ENCODE data around the gene SESN1. TPM values are rescaled to one million over a fixed set of nuclear protein-coding genes. Genes with fewer than 3 reads are reported as not detected.

Gene SESN1
- total RNA-seq, 1 donor from 2014 or later = 27.3 TPM

DNA sequence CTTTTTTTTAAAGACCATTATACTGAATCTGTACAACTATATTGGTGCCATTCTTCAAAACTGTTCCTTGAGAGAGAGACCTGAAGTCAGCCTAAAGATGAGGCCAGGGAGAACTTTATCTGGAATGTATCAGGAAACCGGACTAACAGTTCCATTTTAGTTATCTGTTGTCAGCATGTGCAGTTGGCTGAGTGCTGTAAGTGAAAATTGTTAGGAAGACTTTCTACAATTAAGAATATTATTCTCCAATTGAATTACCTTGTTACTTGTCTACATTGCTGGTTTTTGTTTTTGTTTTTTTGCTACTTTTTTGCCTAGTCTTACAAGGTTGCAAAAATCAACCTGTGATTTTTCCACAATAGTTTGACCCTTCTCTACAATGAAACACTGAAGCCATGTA, 8.1 kb upstream of the SESN1 start:
- peaks cover 5% of the 10 kb centered on the region for H4K20me1 ChIP-seq (ENCODE audit: insufficient read depth, low read length)
- no peaks in the 10 kb centered on the region for H3K4me1 ChIP-seq (ENCODE audit: insufficient read depth, low read length)
- H2AFZ ChIP-seq (ENCODE audit: low read depth, low read length) = no peak overlapping the region
- H3K79me2 ChIP-seq (ENCODE audit: insufficient read depth, low read length) = peaks cover 43% of the 10 kb centered on the region
- no peak overlapping the region for H3K27ac ChIP-seq (ENCODE audit: low read depth, low read length)
- Mint-ChIP-seq H3K9me3 (ENCODE audit: unreplicated experiment) (no peaks in the 10 kb centered on the region), H3K27ac (ENCODE audit: unreplicated experiment) (no peak overlapping the region), H3K36me3 (ENCODE audit: low read depth, unreplicated experiment) (peaks cover 3% of the 10 kb centered on the region), H3K4me1 (ENCODE audit: low read depth, unreplicated experiment) (no peaks in the 10 kb centered on the region), H3K4me3 (ENCODE audit: unreplicated experiment) (no peak overlapping the region), H3K27me3 (ENCODE audit: low read depth, unreplicated experiment) (no peaks in the 10 kb centered on the region)
- no peaks in the 10 kb centered on the region for H3K36me3 ChIP-seq (ENCODE audit: insufficient read depth, low read length)
- TF ChIP-seq CTCF (IDR thresholded peaks at IDR 0.05; ENCODE audit: insufficient read depth, low read depth, low read length) (no peak), EZH2 (IDR thresholded peaks at IDR 0.05; ENCODE audit: insufficient read depth, low read length) (no peak)
- H3K4me2 ChIP-seq (ENCODE audit: low read length) = no peak overlapping the region
- H3K9me3 ChIP-seq (ENCODE audit: insufficient read depth, low read depth, low read length) = no peaks in the 10 kb centered on the region
- FAIRE-seq = no peak
- no peak overlapping the region for H3K9ac ChIP-seq (ENCODE audit: low read length)
- H3K27me3 ChIP-seq (ENCODE audit: insufficient read depth, low read length) = no peaks in the 10 kb centered on the region
- DNase-seq (ENCODE audit: low read depth) = no peak
- H3K4me3 ChIP-seq (ENCODE audit: insufficient read depth, low read depth, low read length) = no peak overlapping the region

DNA sequence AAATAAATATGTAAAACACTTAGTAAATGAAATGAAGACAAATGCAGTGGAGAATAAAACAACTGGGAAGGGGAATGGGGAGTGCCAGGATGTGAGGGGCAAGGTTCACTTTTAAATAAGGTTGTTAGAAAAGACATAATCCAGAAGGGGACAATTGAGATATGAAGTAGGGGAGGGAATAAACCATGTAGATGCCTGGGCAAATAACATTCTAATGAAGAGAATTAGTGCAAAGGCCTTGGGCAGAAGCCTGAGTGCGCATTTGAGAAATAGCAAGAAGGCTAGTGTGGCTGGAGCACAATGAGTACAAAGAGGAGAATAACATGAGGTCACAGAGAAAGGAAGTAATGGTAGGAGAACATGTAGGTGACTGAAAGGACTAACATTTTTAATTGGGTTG, 3.0 kb upstream of the SESN1 start:
- Mint-ChIP-seq H3K9me3 (ENCODE audit: unreplicated experiment) (no peaks in the 10 kb centered on the region), H3K4me1 (ENCODE audit: low read depth, unreplicated experiment) (peaks cover 6% of the 10 kb centered on the region), H3K4me3 (ENCODE audit: unreplicated experiment) (no peak overlapping the region), H3K27me3 (ENCODE audit: low read depth, unreplicated experiment) (no peaks in the 10 kb centered on the region), H3K27ac (ENCODE audit: unreplicated experiment) (no peak overlapping the region), H3K36me3 (ENCODE audit: low read depth, unreplicated experiment) (peaks cover 4% of the 10 kb centered on the region)
- DNase-seq (ENCODE audit: low read depth) = no peak
- no peak for FAIRE-seq
- H3K9me3 ChIP-seq (ENCODE audit: insufficient read depth, low read depth, low read length) = no peaks in the 10 kb centered on the region
- no peaks in the 10 kb centered on the region for H3K36me3 ChIP-seq (ENCODE audit: insufficient read depth, low read length)
- H3K4me1 ChIP-seq (ENCODE audit: insufficient read depth, low read length) = peaks cover 2% of the 10 kb centered on the region
- peaks cover 8% of the 10 kb centered on the region for H4K20me1 ChIP-seq (ENCODE audit: insufficient read depth, low read length)
- no peaks in the 10 kb centered on the region for H3K27me3 ChIP-seq (ENCODE audit: insufficient read depth, low read length)
- peaks cover 51% of the 10 kb centered on the region for H3K79me2 ChIP-seq (ENCODE audit: insufficient read depth, low read length)
- H3K27ac ChIP-seq (ENCODE audit: low read depth, low read length) = no peak overlapping the region
- H3K4me3 ChIP-seq (ENCODE audit: insufficient read depth, low read depth, low read length) = no peak overlapping the region
- TF ChIP-seq EZH2 (IDR thresholded peaks at IDR 0.05; ENCODE audit: insufficient read depth, low read length) (no peak), CTCF (IDR thresholded peaks at IDR 0.05; ENCODE audit: insufficient read depth, low read depth, low read length) (no peak)
- no peak overlapping the region for H3K9ac ChIP-seq (ENCODE audit: low read length)
- H2AFZ ChIP-seq (ENCODE audit: low read depth, low read length) = no peak overlapping the region
- no peak overlapping the region for H3K4me2 ChIP-seq (ENCODE audit: low read length)

DNA sequence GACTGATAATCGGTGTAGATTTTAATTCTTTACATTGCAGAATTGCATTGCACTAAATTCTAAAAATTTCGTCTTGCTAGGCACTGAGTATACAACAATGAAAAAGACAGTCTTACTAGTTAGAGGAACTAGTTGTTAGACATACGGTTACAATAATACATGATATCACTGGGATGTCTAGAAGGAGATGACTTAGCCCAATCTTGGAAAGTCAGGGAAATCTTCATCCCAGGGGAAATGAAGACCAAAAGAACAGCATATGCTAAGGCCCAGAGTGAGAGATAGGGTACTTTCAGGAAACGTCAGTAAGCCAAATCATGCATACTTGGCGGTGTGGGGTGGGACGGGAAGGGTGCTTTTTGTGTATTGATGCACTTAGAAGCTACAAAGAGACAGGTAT, 1.6 kb upstream of the SESN1 start:
- H3K4me2 ChIP-seq (ENCODE audit: low read length) = peak overlapping the region; percentile 83
- H3K4me3 ChIP-seq (ENCODE audit: insufficient read depth, low read depth, low read length) = peak overlapping the region; percentile 84
- no peaks in the 10 kb centered on the region for H3K36me3 ChIP-seq (ENCODE audit: insufficient read depth, low read length)
- H3K9me3 ChIP-seq (ENCODE audit: insufficient read depth, low read depth, low read length) = no peaks in the 10 kb centered on the region
- Mint-ChIP-seq H3K9me3 (ENCODE audit: unreplicated experiment) (no peaks in the 10 kb centered on the region), H3K4me1 (ENCODE audit: low read depth, unreplicated experiment) (peaks cover 10% of the 10 kb centered on the region), H3K36me3 (ENCODE audit: low read depth, unreplicated experiment) (peaks cover 4% of the 10 kb centered on the region), H3K27me3 (ENCODE audit: low read depth, unreplicated experiment) (no peaks in the 10 kb centered on the region), H3K4me3 (ENCODE audit: unreplicated experiment) (peak overlapping the region; percentile 96), H3K27ac (ENCODE audit: unreplicated experiment) (no peak overlapping the region)
- H2AFZ ChIP-seq (ENCODE audit: low read depth, low read length) = no peak overlapping the region
- FAIRE-seq (no peak), DNase-seq (ENCODE audit: low read depth) (no peak)
- H3K27me3 ChIP-seq (ENCODE audit: insufficient read depth, low read length) = no peaks in the 10 kb centered on the region
- TF ChIP-seq CTCF (IDR thresholded peaks at IDR 0.05; ENCODE audit: insufficient read depth, low read depth, low read length) (no peak), EZH2 (IDR thresholded peaks at IDR 0.05; ENCODE audit: insufficient read depth, low read length) (no peak)
- peaks cover 17% of the 10 kb centered on the region for H4K20me1 ChIP-seq (ENCODE audit: insufficient read depth, low read length)
- H3K27ac ChIP-seq (ENCODE audit: low read depth, low read length) = no peak overlapping the region
- peaks cover 2% of the 10 kb centered on the region for H3K4me1 ChIP-seq (ENCODE audit: insufficient read depth, low read length)
- H3K79me2 ChIP-seq (ENCODE audit: insufficient read depth, low read length) = peaks cover 54% of the 10 kb centered on the region
- H3K9ac ChIP-seq (ENCODE audit: low read length) = peak overlapping the region; percentile 94

Measured in astrocyte (in vitro differentiated cells and primary cell).